Heart left ventricle (tissue), 16 donors: ENCODE results near the gene ZNF576. TPM values are rescaled to one million over a fixed set of nuclear protein-coding genes. Genes with fewer than 3 reads are reported as not detected.

Source experiments
- ATAC-seq, 4 donors: fragments of 200-7000 bp; cut with Tn5 transposase; one replicate each; pipeline ENCODE4 v1.9.1; 2020 to 2022; ENCODE audit warnings: moderate library complexity in 4 of 4, mild to moderate bottlenecking in 3 of 4, moderate number of reproducible peaks in 1 of 4
- DNase-seq, 5 donors: peaks; one replicate each; pipeline ENCODE4 v3.0.0-alpha.2; 2020
- H3K27ac ChIP-seq, 12 donors: fragments of 200-600 bp; sonication (generic) in 4 of 12; one replicate each; pipeline versions ENCODE4 v1.5.0 to v1.8.0; 2016 to 2022; ENCODE audit warnings: mild to moderate bottlenecking in 2 of 12
- H3K27me3 ChIP-seq, 9 donors: fragments of 200-600 bp; sonication (generic) in 2 of 9; one replicate each; pipeline versions ENCODE4 v1.5.1 to v1.8.0; 2016 to 2022; ENCODE audit warnings: mild to moderate bottlenecking in 3 of 9
- H3K36me3 ChIP-seq, 9 donors: fragments of 200-600 bp; sonication (generic) in 2 of 9; one replicate each; pipeline versions ENCODE4 v1.5.0 to v1.8.0; 2018 to 2022; ENCODE audit warnings: mild to moderate bottlenecking in 2 of 9
- H3K4me1 ChIP-seq, 12 donors: fragments of 200-600 bp; sonication (generic) in 4 of 12; one replicate each; pipeline versions ENCODE4 v1.5.0 to v1.8.0; 2016 to 2022; ENCODE audit warnings: mild to moderate bottlenecking in 3 of 12
- H3K4me3 ChIP-seq, 12 donors: fragments of 200-600 bp; sonication (generic) in 4 of 12; one replicate each; pipeline versions ENCODE4 v1.5.0 to v1.8.0; 2017 to 2022; ENCODE audit warnings: mild to moderate bottlenecking in 9 of 12, moderate library complexity in 4 of 12
- H3K9me3 ChIP-seq, 12 donors: fragments of 200-600 bp; sonication (generic) in 4 of 12; one replicate each; pipeline versions ENCODE4 v1.5.0 to v1.8.0; 2016 to 2022; ENCODE audit warnings: mild to moderate bottlenecking in 1 of 12
- POLR2A ChIP-seq, 2 donors: fragments of 450-650 bp; IDR thresholded peaks; one replicate each; pipeline ENCODE4 v1.6.1; 2017; ENCODE audit warnings: antibody characterized with exemption in 2 of 2, mild to moderate bottlenecking in 2 of 2, moderate library complexity in 2 of 2
- WGBS, 4 donors: extraction: QIAGEN DNeasy Blood & Tissue Kit in 2 of 4; methylation state at CpG; one replicate each; pipeline versions ENCODE4 v1.1.5 to v1.1.7; 2013 to 2018; 5-methylcytosine and 5-hydroxymethylcytosine counted together
- intact Hi-C, 10 donors: fragments of 100-400 bp; cut with DNase I; formaldehyde crosslinking; loops; one replicate each; pipeline versions ENCODE4 v1.11.1 to v1.14.2; 2022
- polyA plus RNA-seq, 2 donors: library from polyadenylated mRNA; stranded (reverse); fragments of 200-250 nt; gene quantifications; one replicate each; pipeline ENCODE4 v1.2.3, GENCODE V29; 2013
- total RNA-seq, 9 donors: library from RNA; depleted of rRNA in 2 of 9; stranded (reverse); fragments of >200 nt in 2 of 9; fragmentation: NEBNext Ultra II Directional in 3 of 9; extraction: Animal tissue kit (Norgen Biotek cat#: 25700) in 3 of 9; gene quantifications; one replicate each; pipeline versions ENCODE4 v1.1.0 to v1.2.4, GENCODE V29; 2016 to 2023
- TF ChIP-seq, protein P1 (sequence below), 12 donors: fragments of 200-600 bp; sonication (generic) in 4 of 12; IDR thresholded peaks; one replicate each; pipeline versions ENCODE4 v1.5.0 to v1.8.0; 2018 to 2022; ENCODE audit warnings: antibody characterized with exemption in 12 of 12, mild to moderate bottlenecking in 5 of 12
- donor health status: ischemic (EF 13 %, LVEDD 7.1; RV severe dilation, severe dysfunction).
- donor health status: healthy with polysubstance abuse.
- donor health status: DM: no; HTN: yes; CAD: no.
- donor health status: DM: no; HTN: no; CAD: no.
- donor health status: ischemic (EF 25% LVEDD 6.9; RV normal size, moderate dysfunction).
- donor health status: ischemic (EF 25% LVEDD 5.7; RV mildly dilated, moderate dysfunction).
- donor health status: healthy.
- donor health status: DM: yes; HTN: yes; CAD: no.
- donor health status: ischemic (EF 35%, LVEDD 5.7; RV mildly dilated, moderate dysfunction).
- donor health status: nonischemic (EF 11% LVEDD 7.7; RV severe dilation, severe dysfunction).
- donor health status: DM: yes; HTN: yes; CAD: no.
- donor health status: PGD.
- donor health status: ischemic (EF 29% LVEDD 5.4; RV normal size, mild dysfunction).
- donor health status: nonischemic (EF 23%, LVEDD 6.1; RV moderate dilation, normal function).

Gene ZNF576
- total and polyA plus RNA-seq, 11 donors = 8.9 to 22.4 (median 11.8) TPM

GRCh38 chr19:43561139-43561970 lies 35.0 kb upstream of the ZNF576 start:
- H3K27me3 ChIP-seq = no peaks in the 10 kb centered on the region
- H3K36me3 ChIP-seq = peaks cover 0 to 44% (median 31%) of the 10 kb centered on the region in 9 donors
- H3K4me3 ChIP-seq = no peak overlapping the region
- peak overlapping the region in 4 of 12 donors; percentile 68 to 90 (median 72) for H3K27ac ChIP-seq
- H3K4me1 ChIP-seq = peaks cover 0 to 30% (median 11%) of the 10 kb centered on the region in 12 donors
- WGBS, 4 donors = 91 to 98% (median 94%) methylated on average over 12 of the region's 12 CpGs
- intact Hi-C loops = loop anchor here in 1 of 10 donors (5.0 kb wide), 1 partner anchor 91 kb away; no protein-coding TSS in a partner anchor
- ATAC-seq (no peak), DNase-seq (no peak)
- TF ChIP-seq POLR2A (IDR thresholded peaks at IDR 0.05) = no peak
- TF ChIP-seq, protein P1, sequence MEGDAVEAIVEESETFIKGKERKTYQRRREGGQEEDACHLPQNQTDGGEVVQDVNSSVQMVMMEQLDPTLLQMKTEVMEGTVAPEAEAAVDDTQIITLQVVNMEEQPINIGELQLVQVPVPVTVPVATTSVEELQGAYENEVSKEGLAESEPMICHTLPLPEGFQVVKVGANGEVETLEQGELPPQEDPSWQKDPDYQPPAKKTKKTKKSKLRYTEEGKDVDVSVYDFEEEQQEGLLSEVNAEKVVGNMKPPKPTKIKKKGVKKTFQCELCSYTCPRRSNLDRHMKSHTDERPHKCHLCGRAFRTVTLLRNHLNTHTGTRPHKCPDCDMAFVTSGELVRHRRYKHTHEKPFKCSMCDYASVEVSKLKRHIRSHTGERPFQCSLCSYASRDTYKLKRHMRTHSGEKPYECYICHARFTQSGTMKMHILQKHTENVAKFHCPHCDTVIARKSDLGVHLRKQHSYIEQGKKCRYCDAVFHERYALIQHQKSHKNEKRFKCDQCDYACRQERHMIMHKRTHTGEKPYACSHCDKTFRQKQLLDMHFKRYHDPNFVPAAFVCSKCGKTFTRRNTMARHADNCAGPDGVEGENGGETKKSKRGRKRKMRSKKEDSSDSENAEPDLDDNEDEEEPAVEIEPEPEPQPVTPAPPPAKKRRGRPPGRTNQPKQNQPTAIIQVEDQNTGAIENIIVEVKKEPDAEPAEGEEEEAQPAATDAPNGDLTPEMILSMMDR (IDR thresholded peaks at IDR 0.05) = no peak
- H3K9me3 ChIP-seq = no peaks in the 10 kb centered on the region

DNA sequence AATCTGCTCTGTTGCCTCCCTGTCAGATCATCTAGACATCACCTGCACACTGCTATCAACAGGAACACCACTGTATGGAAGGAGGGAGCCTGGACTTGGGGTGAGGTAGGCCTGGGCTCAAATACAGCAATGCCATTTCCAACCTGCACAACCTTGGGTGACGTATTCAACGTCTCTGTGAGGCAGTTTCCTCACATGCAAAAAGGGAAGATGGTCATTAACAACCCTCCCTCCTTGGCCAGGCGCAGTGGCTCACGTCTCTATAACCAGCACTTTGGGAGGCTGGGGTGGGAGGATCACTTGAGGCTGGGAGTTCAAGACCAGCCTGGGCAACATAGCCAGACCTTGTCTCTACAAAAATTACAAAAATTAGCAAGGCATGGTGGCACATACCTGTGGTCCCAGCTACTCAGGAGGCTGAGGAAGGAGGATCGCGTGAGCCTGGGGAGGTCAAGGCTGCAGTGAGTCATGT lies 34.1 kb upstream of the ZNF576 start:
- Histone ChIP-seq H3K27me3 (no peaks in the 10 kb centered on the region), H3K36me3 (peaks cover 0 to 36% (median 30%) of the 10 kb centered on the region in 9 donors), H3K4me1 (peaks cover 0 to 30% (median 11%) of the 10 kb centered on the region in 12 donors), H3K4me3 (peak overlapping the region in 1 of 12 donors; percentile 25), H3K27ac (peak overlapping the region in 10 of 12 donors; percentile 27 to 90 (median 69)), H3K9me3 (no peaks in the 10 kb centered on the region)
- WGBS, 4 donors = 83 to 93% (median 90%) methylated on average over 6 of the region's 6 CpGs
- DNase-seq = no peak
- intact Hi-C loops = loop anchor here in 1 of 10 donors (5.0 kb wide), 1 partner anchor 90 kb away; no protein-coding TSS in a partner anchor
- TF ChIP-seq POLR2A (IDR thresholded peaks at IDR 0.05) = no peak
- TF ChIP-seq, protein P1 (IDR thresholded peaks at IDR 0.05) = no peak
- no peak for ATAC-seq

GRCh38 chr19:43562698-43563241 lies 33.6 kb upstream of the ZNF576 start:
- H3K27me3 ChIP-seq = no peaks in the 10 kb centered on the region
- DNase-seq = peak; percentile 84 to 90 (median 87)
- peak; percentile 93 to 97 (median 96) for ATAC-seq
- peaks cover 0 to 35% (median 24%) of the 10 kb centered on the region in 9 donors for H3K36me3 ChIP-seq
- H3K9me3 ChIP-seq = no peaks in the 10 kb centered on the region
- peak overlapping the region in 1 of 12 donors; percentile 25 for H3K4me3 ChIP-seq
- H3K4me1 ChIP-seq = peaks cover 0 to 30% (median 11%) of the 10 kb centered on the region in 12 donors
- TF ChIP-seq, protein P1 (IDR thresholded peaks at IDR 0.05) = no peak
- TF ChIP-seq POLR2A (IDR thresholded peaks at IDR 0.05) = no peak
- peak overlapping the region in 10 of 12 donors; percentile 50 to 90 (median 72) for H3K27ac ChIP-seq
- 37 to 46% (median 44%) methylated on average over 13 to 14 of the region's 14 CpGs for WGBS, 4 donors
- intact Hi-C loops = loop anchor here in 1 of 10 donors (5.0 kb wide), 1 partner anchor 90 kb away; no protein-coding TSS in a partner anchor
